ENCODE results near the gene GNAI3. TPM values are rescaled to one million over a fixed set of nuclear protein-coding genes. Genes with fewer than 3 reads are reported as not detected.

The GNAI3 gene
- total and polyA plus RNA-seq, 2 of the 13 experiments (the other 11 are each of a cell fraction or from before 2014, with no cell fraction given): 4.3 to 9.0 TPM

- ATAC-seq (peak; percentile 71), FAIRE-seq (no peak), DNase-seq (ENCODE audit: low spot score) (peak; percentile 45)
- intact Hi-C loops (cut with micrococcal nuclease; ENCODE audit: unreplicated experiment): no loop called here
- Histone ChIP-seq H3K9me3 (ENCODE audit: low read length) (no peaks in the 10 kb centered on the region), H3K27me3 (ENCODE audit: control insufficient read depth in 1 of 2, insufficient read depth in 2 of 2, low read length in 2 of 2) (no peaks in the 10 kb centered on the region), H3K4me3 (replicated peaks in 1 of 3; ENCODE audit: insufficient read depth in 1 of 3, low read depth in 2 of 3, low read length in 3 of 3) (no peak overlapping the region), H3K27ac (ENCODE audit: extremely low read length, insufficient read depth, low read length) (no peak overlapping the region), H3K79me2 (ENCODE audit: insufficient read depth, low read length) (no peaks in the 10 kb centered on the region), H3K4me1 (ENCODE audit: insufficient read depth, low read length) (peaks cover 4% of the 10 kb centered on the region), H4K20me1 (ENCODE audit: insufficient read depth, low read length) (no peaks in the 10 kb centered on the region), H3K36me3 (replicated peaks in 1 of 2; ENCODE audit: control insufficient read depth in 1 of 2, insufficient read depth in 2 of 2, low read length in 2 of 2) (peaks cover 2 to 6% of the 10 kb centered on the region in 2 experiments; a peak in 2 of 5 replicates), H3K4me2 (ENCODE audit: low read depth, low read length) (no peak overlapping the region), H3K9ac (ENCODE audit: insufficient read depth, low read depth, low read length) (no peak overlapping the region), H2AFZ (ENCODE audit: low read length) (no peak overlapping the region)
- ChIA-PET CTCF (ENCODE audit: low intra/inter-chr PET ratio, low total read pairs) (interaction anchor here (5.1 kb wide), 1 partner anchor 33 kb away, joined by 81 read pairs; no protein-coding TSS in a partner anchor), POLR2A (interaction anchor here (1.1 kb wide), 1 partner anchor 32 kb away, joined by 3 read pairs; no protein-coding TSS in a partner anchor)
- WGBS (ENCODE audit: low lambda C conversion rate): 84% methylated on average over 4 of the region's 4 CpGs
- BruUV-seq (replicated peaks): no TSS peak
- in situ Hi-C loops (cut with HindIII; ENCODE audit: extremely low pct_ligation_motif_present, low pct_unique_long_range_greater_than_20kb): no loop called here
- no peak for TF ChIP-seq IRF2 (CRISPR knock-in tag; IDR thresholded peaks at IDR 0.05)
- TF ChIP-seq JUN (CRISPR knock-in tag; IDR thresholded peaks at IDR 0.05): no peak
- TF ChIP-seq ZSCAN25 (CRISPR knock-in tag; IDR thresholded peaks at IDR 0.05): no peak
- TF ChIP-seq SMC3 (IDR thresholded peaks at IDR 0.05; ENCODE audit: low read length): peak; percentile 31; the same call in 1 of the 2 replicates
- TF ChIP-seq STAG1 (CRISPR knock-in tag; IDR thresholded peaks at IDR 0.05): peak; percentile 39
- no peak for TF ChIP-seq ARNT2 (CRISPR knock-in tag; IDR thresholded peaks at IDR 0.05; ENCODE audit: low read depth)
- no peak for TF ChIP-seq USF2 (IDR thresholded peaks at IDR 0.05; ENCODE audit: low read depth, low read length)
- TF ChIP-seq USF2 (CRISPR knock-in tag; IDR thresholded peaks at IDR 0.05; ENCODE audit: borderline replicate concordance): no peak
- peak; percentile 74 for TF ChIP-seq CTCF (CRISPR knock-in tag; IDR thresholded peaks at IDR 0.05)
- no peak for TF ChIP-seq ZBTB26 (CRISPR knock-in tag; IDR thresholded peaks at IDR 0.05; ENCODE audit: borderline replicate concordance)
Measured at GRCh38 chr1:109499661-109500536, 48.5 kb upstream of the GNAI3 start.
